IMR-90 (cell line): ENCODE measurements around the gene EMILIN2. TPM values are rescaled to one million over a fixed set of nuclear protein-coding genes. Genes with fewer than 3 reads are reported as not detected.

ENCODE experiments used
- ATAC-seq: fragments of 200-7000 bp; cut with Tn5 transposase; 2 replicates; pipeline ENCODE4 v1.9.1; 2020; ENCODE audit warnings: low read depth, mild to moderate bottlenecking, moderate library complexity
- BruUV-seq: library from RNA; stranded (reverse); fragments of 400-500 nt; replicated peaks from 2 replicates; lab custom pipeline; 2021; lab: Mats Ljungman, UMichigan
- CTCF ChIA-PET: fragments of 300-600 bp; formaldehyde crosslinking; extraction: SDS; loops from one replicate; lab custom pipeline; 2021; ENCODE audit warnings: antibody characterized with exemption; lab: Yijun Ruan, JAX
- POLR2A ChIA-PET: fragments of 300-600 bp; sonication (Branson Sonifier 250); formaldehyde crosslinking; loops from one replicate; lab custom pipeline; 2022; ENCODE audit warnings: antibody characterized with exemption; ENCODE audit not compliant: unreplicated experiment; lab: Charles Lee
- DNase-seq: peaks from one replicate; pipeline ENCODE4 v3.0.0; 2013
- H2AFZ ChIP-seq: replicated peaks from 2 replicates; pipeline ENCODE3; 2013; ENCODE audit warnings: low read length, mild to moderate bottlenecking; ENCODE audit not compliant: poor library complexity
- H2AK5ac ChIP-seq: 2 replicates; pipeline ENCODE4 v1.6.1; 2013; ENCODE audit warnings: low read depth, low read length, inconsistent platforms
- H2AK9ac ChIP-seq: replicated peaks from 2 replicates; pipeline ENCODE3; 2013; ENCODE audit warnings: mild to moderate bottlenecking, low read depth, low read length, moderate library complexity; ENCODE audit not compliant: poor library complexity
- H2BK120ac ChIP-seq: 2 replicates; pipeline ENCODE4 v1.6.1; 2013; ENCODE audit warnings: low read depth, low read length, inconsistent platforms
- H2BK15ac ChIP-seq: 3 replicates; pipeline ENCODE4 v1.6.1; 2013; ENCODE audit warnings: low read depth, low read length, inconsistent platforms
- H2BK20ac ChIP-seq: 2 replicates; pipeline ENCODE4 v1.6.1; 2013; ENCODE audit warnings: low read depth, mild to moderate bottlenecking, inconsistent platforms, low read length, moderate library complexity
- H2BK5ac ChIP-seq: 2 replicates; pipeline ENCODE4 v1.6.1; 2013; ENCODE audit warnings: mild to moderate bottlenecking, low read depth, low read length, inconsistent platforms; ENCODE audit not compliant: poor library complexity, severe bottlenecking
- H3K14ac ChIP-seq: replicated peaks from 2 replicates; pipeline ENCODE4 v1.6.1; 2013; ENCODE audit warnings: low read depth, low read length, inconsistent platforms
- H3K18ac ChIP-seq: 2 replicates; pipeline ENCODE4 v1.6.1; 2013; ENCODE audit warnings: low read depth, low read length, control low read depth
- H3K23ac ChIP-seq: 2 replicates; pipeline ENCODE4 v1.6.1; 2013; ENCODE audit warnings: low read depth, low read length, inconsistent platforms
- H3K27ac ChIP-seq: 2 replicates; pipeline ENCODE4 v1.5.1; 2013; ENCODE audit warnings: mild to moderate bottlenecking, control low read depth, low read length; ENCODE audit not compliant: insufficient read depth
- H3K27me3 ChIP-seq: 2 replicates; pipeline ENCODE4 v1.6.1; 2013; ENCODE audit warnings: low read length; ENCODE audit not compliant: control insufficient read depth, insufficient read depth
- H3K36me3 ChIP-seq: 2 replicates; pipeline ENCODE4 v1.6.1; 2013; ENCODE audit warnings: low read length, mixed read lengths; ENCODE audit not compliant: control insufficient read depth, insufficient read depth
- H3K4ac ChIP-seq: 2 replicates; pipeline ENCODE4 v1.6.1; 2013; ENCODE audit warnings: low read depth, low read length, inconsistent platforms
- H3K4me1 ChIP-seq: 2 replicates; pipeline ENCODE4 v1.6.1; 2013; ENCODE audit warnings: low read length, mixed read lengths; ENCODE audit not compliant: control insufficient read depth, insufficient read depth
- H3K4me2 ChIP-seq: 2 replicates; pipeline ENCODE4 v1.6.1; 2013; ENCODE audit warnings: low read depth, mild to moderate bottlenecking, control low read depth, low read length, moderate library complexity
- H3K4me3 ChIP-seq: 2 replicates; pipeline ENCODE4 v1.5.1; 2013; ENCODE audit warnings: low read depth, mild to moderate bottlenecking, control low read depth, low read length, moderate library complexity; ENCODE audit not compliant: insufficient read depth
- H3K56ac ChIP-seq: 2 replicates; pipeline ENCODE4 v1.6.1; 2013; ENCODE audit warnings: low read length, inconsistent platforms; ENCODE audit not compliant: insufficient read depth; ENCODE audit errors: extremely low read depth
- H3K79me1 ChIP-seq, 2 experiments: 2 replicates each; pipeline ENCODE4 v1.6.1; 2013; ENCODE audit warnings: low read length in 2 of 2, inconsistent platforms in 1 of 2, low read depth in 1 of 2
- H3K9ac ChIP-seq: 2 replicates; pipeline ENCODE4 v1.6.1; 2013; ENCODE audit warnings: low read depth, low read length, control low read depth
- H3K9me1 ChIP-seq: 2 replicates; pipeline ENCODE4 v1.6.1; 2013; ENCODE audit warnings: low read length, inconsistent platforms; ENCODE audit not compliant: insufficient read depth
- H3K9me3 ChIP-seq: 2 replicates; pipeline ENCODE4 v1.6.1; 2013; ENCODE audit warnings: low read length; ENCODE audit not compliant: control insufficient read depth, insufficient read depth
- H4K20me1 ChIP-seq: 2 replicates; pipeline ENCODE4 v1.6.1; 2013; ENCODE audit warnings: low read length, inconsistent platforms; ENCODE audit not compliant: insufficient read depth
- H4K5ac ChIP-seq: 2 replicates; pipeline ENCODE4 v1.6.1; 2013; ENCODE audit warnings: mild to moderate bottlenecking, low read depth, low read length, control low read depth
- H4K8ac ChIP-seq, 2 experiments: 2 replicates each; pipeline ENCODE4 v1.6.1; 2013; ENCODE audit warnings: low read depth in 2 of 2, low read length in 2 of 2, control low read depth in 1 of 2, inconsistent platforms in 1 of 2
- H4K91ac ChIP-seq: 2 replicates; pipeline ENCODE4 v1.6.1; 2013; ENCODE audit warnings: low read depth, low read length, inconsistent platforms; ENCODE audit not compliant: insufficient read depth
- CHD1 ChIP-seq: IDR thresholded peaks from 2 replicates; pipeline ENCODE4 v1.6.1; 2012; ENCODE audit warnings: low read depth, low read length, improper control_type of control experiment
- CTCF ChIP-seq: conservative IDR thresholded peaks from 2 replicates; pipeline ENCODE4 v1.5.1; 2012; ENCODE audit warnings: mild to moderate bottlenecking, low read depth, low read length, improper control_type of control experiment
- NFE2L2 ChIP-seq: fragments of 150-350 bp; IDR thresholded peaks from 2 replicates; pipeline ENCODE4 v1.6.1; 2016; ENCODE audit warnings: low read depth, mild to moderate bottlenecking, low read length
- SMC3 ChIP-seq: fragments of 150-350 bp; IDR thresholded peaks from 2 replicates; pipeline ENCODE4 v1.6.1; 2016; ENCODE audit warnings: low read depth, mild to moderate bottlenecking, antibody characterized with exemption, low read length, moderate library complexity
- WGBS, 2 experiments: methylation state at CpG; one replicate each; pipeline versions ENCODE4 v1.1.5 to v1.1.7; 2013; ENCODE audit warnings: missing lambda C conversion rate in 2 of 2; ENCODE audit not compliant: insufficient read length in 1 of 2; ENCODE audit errors: extremely low coverage in 2 of 2; 5-methylcytosine and 5-hydroxymethylcytosine counted together
- dilution Hi-C: fragments of 300-500 bp; cut with HindIII; formaldehyde crosslinking; loops from one replicate; pipeline ENCODE4 v1.14.3; 2018; ENCODE audit warnings: low sequenced_read_pairs; ENCODE audit not compliant: unreplicated experiment
- in situ Hi-C: fragments of 300-500 bp; cut with MboI; formaldehyde crosslinking; loops from 3 replicates; pipeline ENCODE4 v1.14.3; 2019; ENCODE audit warnings: low sequenced_read_pairs, inconsistent platforms, mixed read lengths
- intact Hi-C: fragments of 100-400 bp; cut with micrococcal nuclease; formaldehyde crosslinking; loops from 2 replicates; pipeline ENCODE4 v1.10.0; 2022
- polyA plus RNA-seq, 3 experiments: library from polyadenylated mRNA; depleted of rRNA; stranded (reverse); fragments of >200 nt; gene quantifications; 2 replicates each; pipeline ENCODE4 v1.2.3, GENCODE V29; 2012; ENCODE audit warnings: low replicate concordance in 1 of 3
- total RNA-seq: library from RNA; depleted of rRNA; stranded (reverse); fragments of >200 nt; gene quantifications from 2 replicates; pipeline ENCODE4 v1.2.3, GENCODE V29; 2012

Gene EMILIN2
- total and polyA plus RNA-seq, 2 of the 4 experiments (the other 2 are of a cell fraction) = under 0.01 to 0.14 TPM

GRCh38 chr18:2921778-2922177 is 75.0 kb downstream of the EMILIN2 start:
- Histone ChIP-seq H3K9me1 (peaks cover 4% of the 10 kb centered on the region; the same call in 1 of the 2 replicates), H3K9ac (no peak overlapping the region), H3K56ac (no peak overlapping the region), H3K18ac (no peak overlapping the region), H3K4ac (no peak overlapping the region), H3K23ac (no peak overlapping the region), H4K5ac (no peak overlapping the region), H2BK120ac (no peak overlapping the region), H2BK5ac (no peak overlapping the region), H2AK9ac (no peak overlapping the region), H3K9me3 (no peaks in the 10 kb centered on the region), H4K91ac (no peak overlapping the region), H3K4me2 (no peak overlapping the region), H4K20me1 (no peaks in the 10 kb centered on the region), H2AK5ac (no peak overlapping the region), H3K27me3 (no peaks in the 10 kb centered on the region), H4K8ac (no peak overlapping the region), H2AFZ (no peak overlapping the region), H3K27ac (no peak overlapping the region), H2BK20ac (no peak overlapping the region), H2BK15ac (no peak overlapping the region), H3K14ac (no peak overlapping the region), H3K36me3 (peaks cover 62% of the 10 kb centered on the region), H3K4me1 (0 out of 2 replicates have a peak, but pooled peaks cover 1% of the 10 kb centered on the region), H3K4me3 (no peak overlapping the region), H3K79me1 (no peaks in the 10 kb centered on the region)
- no peak for DNase-seq
- ATAC-seq = no peak
- BruUV-seq = no TSS peak
- 100% methylated on average over 2 of the region's 14 CpGs; no CpG with 5 or more reads in 1 of the 2 experiments for WGBS, 2 experiments
- CTCF ChIA-PET = no interaction called here
- dilution Hi-C loops = no loop called here
- in situ Hi-C loops = no loop called here
- intact Hi-C loops = no loop called here
- POLR2A ChIA-PET = no interaction called here
- no peak for TF ChIP-seq SMC3
- TF ChIP-seq CHD1 = no peak
- TF ChIP-seq CTCF = no peak
- TF ChIP-seq NFE2L2 = no peak
